ENCODE measurements around the gene CD44. TPM values are rescaled to one million over a fixed set of nuclear protein-coding genes. Genes with fewer than 3 reads are reported as not detected.

The CD44 gene
- total RNA-seq, 1 donor from 2014 or later, result 1,546 TPM

- Mint-ChIP-seq H3K27me3 (no peaks in the 10 kb centered on the region), H3K27ac (no peak overlapping the region), H3K36me3 (ENCODE audit: low read depth) (peaks cover 100% of the 10 kb centered on the region), H3K9me3 (no peaks in the 10 kb centered on the region), H3K4me3 (no peak overlapping the region), H3K4me1 (peaks cover 31% of the 10 kb centered on the region)
- ChIA-PET CTCF (no interaction called here), POLR2A (interaction anchor here (1.3 kb wide), 1 partner anchor 199 kb away, joined by 3 read pairs; no protein-coding TSS in a partner anchor)
- TF ChIP-seq CTCF (IDR thresholded peaks at IDR 0.05), result no peak
- ATAC-seq (ENCODE audit: low read depth), result no peak
- intact Hi-C loops (cut with micrococcal nuclease), result no loop called here
- DNase-seq, result no peak
These were observed 54.8 kb downstream of the CD44 start for GRCh38 chr11:35193767-35194166.

- Mint-ChIP-seq H3K4me3 (no peak overlapping the region), H3K36me3 (ENCODE audit: low read depth) (peaks cover 100% of the 10 kb centered on the region), H3K27me3 (no peaks in the 10 kb centered on the region), H3K27ac (no peak overlapping the region), H3K9me3 (no peaks in the 10 kb centered on the region), H3K4me1 (peaks cover 17% of the 10 kb centered on the region)
- CTCF ChIA-PET, result interaction anchor here (1.0 to 2.4 kb wide), 2 partner anchors 40 to 271 kb away, joined by 3 to 4 read pairs; no protein-coding TSS in a partner anchor
- TF ChIP-seq CTCF (IDR thresholded peaks at IDR 0.05), result no peak
- ATAC-seq (ENCODE audit: low read depth), result no peak
- intact Hi-C loops (cut with micrococcal nuclease), result loop anchor here (2.0 kb wide), 1 partner anchor 14 kb away; no protein-coding TSS in a partner anchor
- no peak for DNase-seq
- POLR2A ChIA-PET, result no interaction called here
These were observed 58.3 kb downstream of the CD44 start for GRCh38 chr11:35197292-35197691.

DNA sequence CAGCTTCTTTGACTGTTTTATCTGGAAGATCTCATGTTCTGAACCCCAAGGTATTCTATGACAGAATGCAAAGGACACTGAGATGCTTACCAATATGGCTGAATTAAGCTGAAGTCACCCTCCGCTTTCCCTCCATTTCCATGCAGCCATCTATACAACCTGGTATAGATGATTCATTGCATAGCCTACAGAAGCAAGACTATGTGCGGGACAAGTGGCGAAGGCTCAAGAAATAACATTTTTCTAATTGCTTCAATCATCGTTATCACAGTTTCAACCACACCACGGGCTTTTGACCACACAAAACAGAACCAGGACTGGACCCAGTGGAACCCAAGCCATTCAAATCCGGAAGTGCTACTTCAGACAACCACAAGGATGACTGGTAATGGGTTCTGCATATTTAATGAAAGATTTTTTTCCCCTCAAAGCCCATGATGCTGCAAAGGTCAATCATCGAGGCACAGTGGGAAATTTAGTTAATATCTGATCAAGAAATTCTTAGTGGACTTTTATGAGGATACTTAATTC lies 61.9 kb downstream of the CD44 start:
- no peak overlapping the region for H3K27ac Mint-ChIP-seq

DNA sequence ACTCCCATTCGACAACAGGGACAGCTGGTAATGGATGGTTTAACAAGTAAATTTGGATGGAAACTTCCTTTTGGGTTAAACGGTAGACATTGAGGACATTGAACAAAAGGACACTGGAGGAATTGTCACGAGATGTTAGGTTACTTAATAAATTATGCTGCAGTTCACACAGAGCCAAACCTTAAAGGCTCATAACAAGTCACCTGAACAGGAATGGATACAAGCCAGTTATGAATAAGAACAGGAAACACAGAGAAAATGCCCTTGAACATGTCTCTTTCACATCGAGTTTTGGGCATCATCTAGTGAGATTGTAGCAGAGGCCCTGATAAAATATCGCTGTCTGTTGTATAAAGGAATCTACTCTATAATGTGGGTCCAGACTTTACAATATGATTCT lies 65.6 kb downstream of the CD44 start:
- ATAC-seq (ENCODE audit: low read depth), result no peak
- H3K36me3 Mint-ChIP-seq (ENCODE audit: low read depth), result peaks cover 99% of the 10 kb centered on the region
- intact Hi-C loops (cut with micrococcal nuclease), result loop anchor here (1.0 kb wide), 1 partner anchor 8 kb away; no protein-coding TSS in a partner anchor
- POLR2A ChIA-PET, result no interaction called here
- peak overlapping the region; percentile 12 for H3K27ac Mint-ChIP-seq
- no peak for TF ChIP-seq CTCF (IDR thresholded peaks at IDR 0.05)
- no peaks in the 10 kb centered on the region for H3K27me3 Mint-ChIP-seq
- H3K4me3 Mint-ChIP-seq, result no peak overlapping the region
- no peak for DNase-seq
- H3K4me1 Mint-ChIP-seq, result peaks cover 24% of the 10 kb centered on the region
- CTCF ChIA-PET, result no interaction called here
- H3K9me3 Mint-ChIP-seq, result no peaks in the 10 kb centered on the region

More for the DNA sequence above, 61.9 kb downstream of the CD44 start:
- no peak overlapping the region for H3K4me3 Mint-ChIP-seq
- peaks cover 16% of the 10 kb centered on the region for H3K4me1 Mint-ChIP-seq
- TF ChIP-seq CTCF (IDR thresholded peaks at IDR 0.05), result no peak
- H3K27me3 Mint-ChIP-seq, result no peaks in the 10 kb centered on the region
- POLR2A ChIA-PET, result no interaction called here
- CTCF ChIA-PET, result no interaction called here
- ATAC-seq (ENCODE audit: low read depth) (peak; percentile 14), DNase-seq (no peak)
- intact Hi-C loops (cut with micrococcal nuclease), result no loop called here
- no peaks in the 10 kb centered on the region for H3K9me3 Mint-ChIP-seq
- peaks cover 99% of the 10 kb centered on the region for H3K36me3 Mint-ChIP-seq (ENCODE audit: low read depth)

GRCh38 chr11:35206616-35207015 lies 67.6 kb downstream of the CD44 start:
- POLR2A ChIA-PET, result interaction anchor here (0.7 kb wide), 1 partner anchor 20 kb away, joined by 3 read pairs; no protein-coding TSS in a partner anchor
- DNase-seq (no peak), ATAC-seq (ENCODE audit: low read depth) (no peak)
- H3K27ac Mint-ChIP-seq, result peak overlapping the region; percentile 72
- no peak for TF ChIP-seq CTCF (IDR thresholded peaks at IDR 0.05)
- H3K9me3 Mint-ChIP-seq, result peaks cover 4% of the 10 kb centered on the region
- CTCF ChIA-PET, result no interaction called here
- no peaks in the 10 kb centered on the region for H3K27me3 Mint-ChIP-seq
- H3K4me1 Mint-ChIP-seq, result peaks cover 31% of the 10 kb centered on the region
- H3K36me3 Mint-ChIP-seq (ENCODE audit: low read depth), result peaks cover 99% of the 10 kb centered on the region
- no peak overlapping the region for H3K4me3 Mint-ChIP-seq
- intact Hi-C loops (cut with micrococcal nuclease), result no loop called here
